GM12891 (cell line): ENCODE data around the gene IFT88.

ENCODE experiments used
- DNase-seq: peaks from one replicate; pipeline ENCODE4 v3.0.0; 2011; ENCODE audit warnings: low spot score; ENCODE audit not compliant: insufficient read length
- FAIRE-seq: peaks from 2 replicates; lab custom pipeline; 2011; peaks lifted over from hg19 to GRCh38; lab: Jason Lieb, UNC
- PAX5 ChIP-seq: IDR thresholded peaks from 2 replicates; pipeline ENCODE4 v1.6.1; 2011; ENCODE audit warnings: low read length, moderate library complexity, mild to moderate bottlenecking; ENCODE audit not compliant: insufficient read depth, severe bottlenecking
- POLR2A ChIP-seq: IDR thresholded peaks from 2 replicates; pipeline ENCODE4 v1.6.1; 2011; ENCODE audit warnings: low read depth, low read length, control low read depth
- POLR2AphosphoS5 ChIP-seq: IDR thresholded peaks from 2 replicates; pipeline ENCODE4 v1.6.1; 2011; ENCODE audit warnings: low read depth, low read length, control low read depth
- POU2F2 ChIP-seq: IDR thresholded peaks from 2 replicates; pipeline ENCODE4 v1.6.1; 2011; ENCODE audit warnings: low read depth, mild to moderate bottlenecking, control low read depth, low read length, moderate library complexity
- SPI1 ChIP-seq: IDR thresholded peaks from 2 replicates; pipeline ENCODE4 v1.6.1; 2011; ENCODE audit warnings: low read depth, low read length, control low read depth
- TAF1 ChIP-seq: IDR thresholded peaks from 2 replicates; pipeline ENCODE4 v1.6.1; 2011; ENCODE audit warnings: low read depth, low read length, control low read depth

IFT88 gene

DNA sequence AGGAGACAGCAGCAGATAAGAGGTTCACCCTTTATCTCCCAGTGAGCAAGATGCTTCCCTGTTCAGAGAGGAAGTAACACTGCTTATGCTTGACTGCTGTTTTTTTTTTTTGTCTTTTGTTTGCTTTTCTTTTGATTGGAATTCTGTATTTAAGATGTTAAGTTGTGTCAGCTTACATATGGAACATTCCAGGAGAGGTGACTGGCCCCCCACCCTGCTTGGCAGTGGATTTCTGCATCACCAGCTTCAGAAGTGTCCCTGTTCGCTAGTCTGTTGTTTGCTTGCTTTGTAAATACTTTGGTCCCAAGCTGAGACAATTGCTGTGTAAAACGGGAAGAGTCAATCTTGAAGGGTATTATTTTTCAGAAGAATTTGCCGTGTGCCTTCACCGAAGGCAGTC is 43.0 kb downstream of the IFT88 start:
- TF ChIP-seq POLR2A = no peak
- TF ChIP-seq POLR2AphosphoS5 = no peak
- no peak for TF ChIP-seq POU2F2
- DNase-seq (no peak), FAIRE-seq (peak; percentile 5)

DNA sequence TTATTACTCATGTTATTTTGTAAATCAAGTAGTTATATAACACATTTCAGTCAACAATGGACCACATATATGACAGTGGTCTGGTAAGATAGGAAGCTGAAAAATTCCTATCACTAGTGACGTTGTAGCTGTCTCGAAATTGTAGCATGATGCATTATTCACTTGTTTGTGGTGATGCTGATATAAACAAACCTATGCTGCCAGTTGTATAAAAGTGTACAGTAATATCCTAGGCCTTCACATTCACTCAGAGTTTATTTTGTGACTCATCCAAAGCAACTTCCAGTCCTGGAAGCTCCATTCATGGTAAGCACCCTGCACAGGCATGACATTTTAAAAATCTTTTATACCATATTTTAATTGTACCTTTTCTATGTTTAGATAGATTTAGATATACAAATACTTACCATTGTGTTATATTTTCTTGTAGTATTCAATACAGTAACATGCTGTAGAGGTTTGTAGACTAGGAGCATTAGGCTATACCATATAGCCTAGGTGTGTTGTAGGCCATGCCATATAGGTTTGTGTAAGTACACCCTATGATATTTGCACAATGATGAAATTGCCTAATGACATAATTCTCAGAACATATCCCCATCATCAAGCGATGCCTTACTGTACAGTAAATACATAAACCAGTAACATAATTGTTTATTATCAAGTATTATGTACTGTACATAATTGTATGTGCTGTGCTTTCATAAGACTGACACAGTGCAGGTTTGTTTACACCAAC is 49.3 kb downstream of the IFT88 start:
- peak; percentile 28 for FAIRE-seq

DNA sequence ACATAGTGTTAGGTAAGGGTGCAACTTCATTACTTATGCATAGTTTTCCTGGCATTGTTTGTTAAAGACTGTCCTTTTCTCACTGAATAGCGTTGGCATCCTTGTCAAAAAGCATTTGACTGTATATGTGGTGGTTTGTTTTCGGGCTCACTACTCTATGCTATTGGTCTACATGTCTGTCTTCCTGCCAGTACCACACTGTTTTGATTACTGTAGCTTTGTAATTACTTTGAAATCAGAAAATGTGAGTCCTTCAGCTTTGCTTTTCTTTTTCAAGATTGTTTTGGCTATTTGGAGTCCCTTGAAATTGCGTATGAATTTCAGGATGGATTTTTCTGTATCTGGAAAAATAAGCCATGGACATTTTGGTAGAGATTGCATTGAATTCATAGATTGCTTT is 56.0 kb downstream of the IFT88 start:
- DNase-seq = no peak
- FAIRE-seq = no peak
- TF ChIP-seq SPI1 (no peak), POU2F2 (no peak), POLR2A (no peak), PAX5 (no peak), TAF1 (no peak), POLR2AphosphoS5 (no peak)

More for the DNA sequence above, 49.3 kb downstream of the IFT88 start:
- TF ChIP-seq POU2F2 (no peak), POLR2AphosphoS5 (no peak), TAF1 (no peak), PAX5 (no peak), SPI1 (no peak), POLR2A (no peak)
- no peak for DNase-seq

DNA sequence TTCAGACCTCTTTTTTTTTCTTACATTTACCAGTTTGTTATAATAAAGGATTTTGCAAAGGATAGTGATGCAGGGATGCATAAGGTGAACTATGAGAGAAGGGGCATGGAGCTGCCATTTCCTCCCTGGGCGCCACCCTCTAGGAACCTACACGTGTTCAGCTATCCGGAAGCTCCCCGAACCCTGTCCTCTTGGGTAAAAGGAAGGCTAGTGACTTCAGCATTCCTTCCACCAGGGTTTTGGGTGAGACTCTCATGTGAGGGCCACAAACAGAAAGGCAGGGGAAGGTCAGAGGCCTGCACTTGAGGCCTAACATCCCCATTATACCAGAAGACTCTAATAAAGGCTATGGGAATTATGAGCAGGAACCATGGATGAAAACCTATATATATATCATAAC is 57.3 kb downstream of the IFT88 start:
- FAIRE-seq (no peak), DNase-seq (no peak)
- TF ChIP-seq POLR2AphosphoS5 = no peak
- no peak for TF ChIP-seq POU2F2
- TF ChIP-seq TAF1 = no peak
- no peak for TF ChIP-seq POLR2A
- no peak for TF ChIP-seq SPI1
- TF ChIP-seq PAX5 = no peak

DNA sequence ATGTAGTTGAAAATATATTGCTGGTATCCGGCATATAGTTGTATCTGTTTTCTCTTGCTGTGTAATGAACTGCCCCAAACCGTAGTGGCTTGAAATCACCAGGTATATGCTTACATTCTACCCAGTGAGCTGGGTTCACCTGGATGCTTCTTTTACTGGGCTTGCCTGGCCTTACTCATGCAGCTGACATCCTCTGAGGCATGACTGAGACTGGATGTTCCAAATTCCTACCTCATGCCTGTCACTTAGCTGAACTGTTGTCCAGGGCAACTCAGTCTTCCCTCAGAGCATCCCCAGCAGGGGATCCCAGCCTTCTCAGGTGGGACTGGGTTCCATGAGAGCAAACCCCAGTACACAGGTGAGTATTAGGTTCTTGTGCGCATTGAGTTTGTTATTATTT is 66.8 kb downstream of the IFT88 start:
- DNase-seq (no peak), FAIRE-seq (no peak)

DNA sequence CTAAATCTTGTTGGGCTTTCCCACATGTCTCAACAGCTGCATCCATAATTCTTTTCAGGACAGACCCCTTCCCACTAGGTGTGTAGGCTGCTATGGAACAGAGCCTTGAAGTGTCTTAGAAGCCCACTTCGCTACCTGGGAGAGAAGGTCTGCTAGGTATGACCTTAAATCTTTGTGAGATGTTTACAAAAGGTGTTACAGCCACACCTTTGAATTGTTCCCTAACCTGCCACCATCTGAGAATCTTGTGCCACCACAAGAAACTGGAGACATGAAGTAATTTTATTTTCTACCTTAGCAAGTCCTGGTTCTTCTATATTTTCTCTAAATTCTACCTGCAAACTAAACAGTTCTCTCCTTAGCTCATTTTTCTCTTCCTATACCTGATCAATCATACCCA is 69.1 kb downstream of the IFT88 start:
- FAIRE-seq (no peak), DNase-seq (no peak)
- TF ChIP-seq SPI1 (no peak), POLR2AphosphoS5 (no peak), PAX5 (no peak), POU2F2 (no peak), TAF1 (no peak)

More for the DNA sequence above, 66.8 kb downstream of the IFT88 start:
- no peak for TF ChIP-seq SPI1
- no peak for TF ChIP-seq TAF1
- no peak for TF ChIP-seq PAX5
- TF ChIP-seq POLR2AphosphoS5 = no peak
- TF ChIP-seq POLR2A = no peak
- no peak for TF ChIP-seq POU2F2

DNA sequence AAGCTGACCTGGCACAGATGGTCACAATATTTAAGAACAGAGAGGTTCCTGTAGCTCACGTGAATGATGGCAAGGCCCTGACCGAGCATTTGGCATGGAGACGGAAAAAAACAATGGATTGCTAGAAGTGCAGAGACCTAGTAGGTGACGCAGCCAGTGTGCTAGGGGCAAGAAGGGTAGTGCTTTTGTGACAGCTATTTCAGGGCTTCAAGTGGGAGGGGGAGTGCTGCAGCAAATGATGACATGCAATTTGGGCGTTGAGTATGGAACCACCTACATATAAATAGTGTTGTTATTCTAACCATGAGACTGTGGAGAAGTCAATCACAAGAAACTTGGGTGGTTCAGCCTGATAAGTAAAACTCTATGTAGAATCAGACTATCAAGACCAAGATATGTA is 70.9 kb downstream of the IFT88 start:
- FAIRE-seq (no peak), DNase-seq (no peak)
- TF ChIP-seq TAF1 (no peak), POLR2AphosphoS5 (no peak), POU2F2 (no peak), POLR2A (no peak), SPI1 (no peak), PAX5 (no peak)

DNA sequence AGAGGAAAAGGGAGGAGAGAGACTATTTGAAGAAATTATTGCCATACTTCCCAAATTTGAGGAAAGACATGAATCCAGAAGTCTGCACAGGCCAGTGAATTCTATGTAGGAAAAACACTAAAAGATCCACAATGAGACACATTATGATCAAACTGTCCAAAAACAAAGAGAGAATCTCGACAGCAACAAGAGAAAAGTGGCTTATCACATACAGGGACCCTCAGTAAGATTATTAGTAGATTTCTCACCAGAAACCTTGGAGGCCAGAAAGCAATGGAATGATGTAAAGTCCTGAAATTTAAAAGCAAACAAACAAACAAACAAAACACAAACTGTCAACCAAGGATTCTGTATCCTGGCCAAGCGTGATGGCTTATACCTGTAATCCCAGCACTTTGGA is 80.8 kb downstream of the IFT88 start:
- no peak for FAIRE-seq
- TF ChIP-seq PAX5 (no peak), POU2F2 (no peak), POLR2A (no peak), SPI1 (no peak), TAF1 (no peak)
- DNase-seq = no peak

DNA sequence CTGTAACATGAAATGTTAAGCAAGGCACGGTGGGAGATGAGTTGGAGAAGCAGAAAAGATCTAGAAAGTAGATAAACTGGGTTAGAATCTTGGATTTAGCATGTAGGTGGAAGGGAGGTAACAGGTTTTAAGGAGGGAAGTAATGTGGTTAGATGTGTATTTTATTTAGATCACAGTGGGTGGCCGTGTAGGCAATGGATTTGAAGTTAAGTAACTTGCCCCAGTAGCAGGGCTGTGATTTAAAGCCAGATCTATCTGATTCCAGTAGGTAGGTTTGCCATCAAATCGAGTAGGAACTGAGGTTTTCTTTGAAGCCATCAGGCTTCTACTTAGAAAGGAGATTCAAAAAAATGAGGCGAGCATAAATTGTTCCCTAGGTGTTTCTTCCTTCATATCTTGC is 86.0 kb downstream of the IFT88 start:
- no peak for TF ChIP-seq SPI1
- no peak for TF ChIP-seq POU2F2
- no peak for DNase-seq
- FAIRE-seq = peak; percentile 50

DNA sequence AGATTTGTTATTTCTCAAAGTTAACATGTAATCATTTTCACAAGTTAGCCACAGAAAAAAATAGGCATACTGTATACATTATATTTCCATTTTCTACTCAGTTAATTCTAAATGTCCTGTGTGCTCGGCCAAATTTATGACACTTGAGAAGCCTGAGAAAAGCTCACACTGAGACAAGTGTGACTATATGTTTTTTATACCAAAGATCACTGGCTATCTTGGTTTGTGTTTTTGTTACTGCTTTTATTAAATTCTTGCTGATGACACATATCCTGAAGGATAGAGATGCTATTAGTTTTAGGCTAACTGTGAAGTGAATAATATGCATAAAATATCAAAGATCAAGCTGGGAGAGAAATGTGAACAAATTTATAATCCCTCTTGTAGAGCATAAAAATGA is 87.2 kb downstream of the IFT88 start:
- no peak for FAIRE-seq
- DNase-seq = no peak

More for the DNA sequence above, 87.2 kb downstream of the IFT88 start:
- TF ChIP-seq TAF1 (no peak), SPI1 (no peak), POU2F2 (no peak), POLR2AphosphoS5 (no peak), POLR2A (no peak), PAX5 (no peak)
